Heart left ventricle (tissue), 16 donors: Measurements from ENCODE around the gene DHX38. TPM values are rescaled to one million over a fixed set of nuclear protein-coding genes. Genes with fewer than 3 reads are reported as not detected.

Source experiments
- ATAC-seq, 4 donors: fragments of 200-7000 bp; cut with Tn5 transposase; one replicate each; pipeline ENCODE4 v1.9.1; 2020 to 2022; ENCODE audit warnings: moderate library complexity in 4 of 4, mild to moderate bottlenecking in 3 of 4, moderate number of reproducible peaks in 1 of 4
- DNase-seq, 5 donors: peaks; one replicate each; pipeline ENCODE4 v3.0.0-alpha.2; 2020
- H3K27ac ChIP-seq, 12 donors: fragments of 200-600 bp; sonication (generic) in 4 of 12; one replicate each; pipeline versions ENCODE4 v1.5.0 to v1.8.0; 2016 to 2022; ENCODE audit warnings: mild to moderate bottlenecking in 2 of 12
- H3K27me3 ChIP-seq, 9 donors: fragments of 200-600 bp; sonication (generic) in 2 of 9; one replicate each; pipeline versions ENCODE4 v1.5.1 to v1.8.0; 2016 to 2022; ENCODE audit warnings: mild to moderate bottlenecking in 3 of 9
- H3K36me3 ChIP-seq, 9 donors: fragments of 200-600 bp; sonication (generic) in 2 of 9; one replicate each; pipeline versions ENCODE4 v1.5.0 to v1.8.0; 2018 to 2022; ENCODE audit warnings: mild to moderate bottlenecking in 2 of 9
- H3K4me1 ChIP-seq, 12 donors: fragments of 200-600 bp; sonication (generic) in 4 of 12; one replicate each; pipeline versions ENCODE4 v1.5.0 to v1.8.0; 2016 to 2022; ENCODE audit warnings: mild to moderate bottlenecking in 3 of 12
- H3K4me3 ChIP-seq, 12 donors: fragments of 200-600 bp; sonication (generic) in 4 of 12; one replicate each; pipeline versions ENCODE4 v1.5.0 to v1.8.0; 2017 to 2022; ENCODE audit warnings: mild to moderate bottlenecking in 9 of 12, moderate library complexity in 4 of 12
- H3K9me3 ChIP-seq, 12 donors: fragments of 200-600 bp; sonication (generic) in 4 of 12; one replicate each; pipeline versions ENCODE4 v1.5.0 to v1.8.0; 2016 to 2022; ENCODE audit warnings: mild to moderate bottlenecking in 1 of 12
- POLR2A ChIP-seq, 2 donors: fragments of 450-650 bp; IDR thresholded peaks; one replicate each; pipeline ENCODE4 v1.6.1; 2017; ENCODE audit warnings: antibody characterized with exemption in 2 of 2, mild to moderate bottlenecking in 2 of 2, moderate library complexity in 2 of 2
- WGBS, 4 donors: extraction: QIAGEN DNeasy Blood & Tissue Kit in 2 of 4; methylation state at CpG; one replicate each; pipeline versions ENCODE4 v1.1.5 to v1.1.7; 2013 to 2018; 5-methylcytosine and 5-hydroxymethylcytosine counted together
- intact Hi-C, 10 donors: fragments of 100-400 bp; cut with DNase I; formaldehyde crosslinking; loops; one replicate each; pipeline versions ENCODE4 v1.11.1 to v1.14.2; 2022
- polyA plus RNA-seq, 2 donors: library from polyadenylated mRNA; stranded (reverse); fragments of 200-250 nt; gene quantifications; one replicate each; pipeline ENCODE4 v1.2.3, GENCODE V29; 2013
- total RNA-seq, 9 donors: library from RNA; depleted of rRNA in 2 of 9; stranded (reverse); fragments of >200 nt in 2 of 9; fragmentation: NEBNext Ultra II Directional in 3 of 9; extraction: Animal tissue kit (Norgen Biotek cat#: 25700) in 3 of 9; gene quantifications; one replicate each; pipeline versions ENCODE4 v1.1.0 to v1.2.4, GENCODE V29; 2016 to 2023
- TF ChIP-seq, protein P1 (sequence below), 12 donors: fragments of 200-600 bp; sonication (generic) in 4 of 12; IDR thresholded peaks; one replicate each; pipeline versions ENCODE4 v1.5.0 to v1.8.0; 2018 to 2022; ENCODE audit warnings: antibody characterized with exemption in 12 of 12, mild to moderate bottlenecking in 5 of 12
- donor health status: ischemic (EF 13 %, LVEDD 7.1; RV severe dilation, severe dysfunction).
- donor health status: healthy with polysubstance abuse.
- donor health status: DM: no; HTN: yes; CAD: no.
- donor health status: DM: no; HTN: no; CAD: no.
- donor health status: ischemic (EF 25% LVEDD 6.9; RV normal size, moderate dysfunction).
- donor health status: ischemic (EF 25% LVEDD 5.7; RV mildly dilated, moderate dysfunction).
- donor health status: healthy.
- donor health status: DM: yes; HTN: yes; CAD: no.
- donor health status: ischemic (EF 35%, LVEDD 5.7; RV mildly dilated, moderate dysfunction).
- donor health status: nonischemic (EF 11% LVEDD 7.7; RV severe dilation, severe dysfunction).
- donor health status: DM: yes; HTN: yes; CAD: no.
- donor health status: PGD.
- donor health status: ischemic (EF 29% LVEDD 5.4; RV normal size, mild dysfunction).
- donor health status: nonischemic (EF 23%, LVEDD 6.1; RV moderate dilation, normal function).

DHX38 gene
- total and polyA plus RNA-seq, 11 donors = 30.6 to 66.5 (median 41.4) TPM

DNA sequence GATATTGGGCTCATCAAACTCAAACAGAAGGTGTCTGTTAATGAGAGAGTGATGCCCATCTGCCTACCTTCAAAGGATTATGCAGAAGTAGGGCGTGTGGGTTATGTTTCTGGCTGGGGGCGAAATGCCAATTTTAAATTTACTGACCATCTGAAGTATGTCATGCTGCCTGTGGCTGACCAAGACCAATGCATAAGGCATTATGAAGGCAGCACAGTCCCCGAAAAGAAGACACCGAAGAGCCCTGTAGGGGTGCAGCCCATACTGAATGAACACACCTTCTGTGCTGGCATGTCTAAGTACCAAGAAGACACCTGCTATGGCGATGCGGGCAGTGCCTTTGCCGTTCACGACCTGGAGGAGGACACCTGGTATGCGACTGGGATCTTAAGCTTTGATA is 33.2 kb upstream of the DHX38 start:
- no peak for DNase-seq
- intact Hi-C loops = loop anchor here in 1 of 10 donors (10.0 kb wide), 1 partner anchor 64 kb away; no protein-coding TSS in a partner anchor
- TF ChIP-seq, protein P1, sequence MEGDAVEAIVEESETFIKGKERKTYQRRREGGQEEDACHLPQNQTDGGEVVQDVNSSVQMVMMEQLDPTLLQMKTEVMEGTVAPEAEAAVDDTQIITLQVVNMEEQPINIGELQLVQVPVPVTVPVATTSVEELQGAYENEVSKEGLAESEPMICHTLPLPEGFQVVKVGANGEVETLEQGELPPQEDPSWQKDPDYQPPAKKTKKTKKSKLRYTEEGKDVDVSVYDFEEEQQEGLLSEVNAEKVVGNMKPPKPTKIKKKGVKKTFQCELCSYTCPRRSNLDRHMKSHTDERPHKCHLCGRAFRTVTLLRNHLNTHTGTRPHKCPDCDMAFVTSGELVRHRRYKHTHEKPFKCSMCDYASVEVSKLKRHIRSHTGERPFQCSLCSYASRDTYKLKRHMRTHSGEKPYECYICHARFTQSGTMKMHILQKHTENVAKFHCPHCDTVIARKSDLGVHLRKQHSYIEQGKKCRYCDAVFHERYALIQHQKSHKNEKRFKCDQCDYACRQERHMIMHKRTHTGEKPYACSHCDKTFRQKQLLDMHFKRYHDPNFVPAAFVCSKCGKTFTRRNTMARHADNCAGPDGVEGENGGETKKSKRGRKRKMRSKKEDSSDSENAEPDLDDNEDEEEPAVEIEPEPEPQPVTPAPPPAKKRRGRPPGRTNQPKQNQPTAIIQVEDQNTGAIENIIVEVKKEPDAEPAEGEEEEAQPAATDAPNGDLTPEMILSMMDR (IDR thresholded peaks at IDR 0.05) = no peak
- Histone ChIP-seq H3K9me3 (no peaks in the 10 kb centered on the region), H3K27me3 (no peaks in the 10 kb centered on the region), H3K4me3 (no peak overlapping the region), H3K36me3 (peaks cover 0 to 2% (median 0%) of the 10 kb centered on the region in 9 donors), H3K4me1 (no peaks in the 10 kb centered on the region), H3K27ac (no peak overlapping the region)
- no peak for ATAC-seq
- WGBS, 4 donors = 90 to 94% (median 94%) methylated on average over 9 of the region's 9 CpGs

- no peak for TF ChIP-seq POLR2A (IDR thresholded peaks at IDR 0.05)
- TF ChIP-seq, protein P1 (IDR thresholded peaks at IDR 0.05) = no peak
- WGBS, 4 donors = 90 to 100% (median 96%) methylated on average over 1 of the region's 1 CpG
- H3K27me3 ChIP-seq = no peaks in the 10 kb centered on the region
- intact Hi-C loops = loop anchor here in 1 of 10 donors (10.0 kb wide), 1 partner anchor 63 kb away; no protein-coding TSS in a partner anchor
- DNase-seq = no peak
- no peak overlapping the region for H3K27ac ChIP-seq
- H3K4me3 ChIP-seq = no peak overlapping the region
- H3K4me1 ChIP-seq = peaks cover 0 to 1% (median 0%) of the 10 kb centered on the region in 12 donors
- no peaks in the 10 kb centered on the region for H3K9me3 ChIP-seq
- no peak for ATAC-seq
- H3K36me3 ChIP-seq = peaks cover 0 to 2% (median 0%) of the 10 kb centered on the region in 9 donors
Observed at GRCh38 chr16:72061564-72061963, 32.1 kb upstream of the DHX38 start.

DNA sequence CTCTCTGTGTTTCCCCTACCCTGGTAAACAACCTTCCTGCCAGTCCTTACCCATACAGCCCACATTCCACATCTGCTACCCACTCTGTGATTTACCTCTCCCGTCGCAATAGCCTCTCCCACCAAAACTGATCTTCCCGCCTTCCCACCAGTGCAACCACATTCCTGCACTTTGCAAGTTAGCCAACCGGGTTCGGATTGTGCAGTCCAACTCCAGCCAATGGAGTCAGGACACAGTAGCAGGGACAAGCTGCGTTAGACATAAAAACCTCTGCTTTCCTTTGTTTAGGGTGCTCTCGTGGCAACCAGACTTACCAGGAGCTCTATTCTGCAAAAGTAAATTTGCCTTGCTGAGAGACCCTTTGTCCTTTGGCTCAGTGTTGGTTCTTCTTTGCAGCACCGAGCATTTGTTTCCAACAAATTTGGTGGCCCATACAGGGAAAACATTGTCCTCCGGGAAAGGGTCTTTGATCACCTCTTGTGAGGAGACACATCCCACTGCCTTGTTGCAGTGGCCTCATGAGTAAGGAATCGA is 29.2 kb upstream of the DHX38 start:
- Histone ChIP-seq H3K4me3 (no peak overlapping the region), H3K4me1 (peaks cover 0 to 5% (median 0%) of the 10 kb centered on the region in 12 donors), H3K9me3 (no peaks in the 10 kb centered on the region), H3K27ac (no peak overlapping the region), H3K27me3 (no peaks in the 10 kb centered on the region), H3K36me3 (peaks cover 0 to 2% (median 0%) of the 10 kb centered on the region in 9 donors)
- no peak for DNase-seq
- TF ChIP-seq POLR2A (IDR thresholded peaks at IDR 0.05) = no peak
- TF ChIP-seq, protein P1 (IDR thresholded peaks at IDR 0.05) = no peak
- no peak for ATAC-seq
- WGBS, 4 donors = 88 to 93% (median 91%) methylated on average over 10 of the region's 10 CpGs
- intact Hi-C loops = loop anchor here in 1 of 10 donors (10.0 kb wide), 1 partner anchor 60 kb away; no protein-coding TSS in a partner anchor

- 3 to 9% (median 5%) methylated on average over 1 of the region's 1 CpG for WGBS, 4 donors
- Histone ChIP-seq H3K9me3 (no peaks in the 10 kb centered on the region), H3K4me1 (peaks cover 0 to 6% (median 0%) of the 10 kb centered on the region in 12 donors), H3K27ac (no peak overlapping the region), H3K27me3 (no peaks in the 10 kb centered on the region), H3K36me3 (peaks cover 0 to under 1% (median 0%) of the 10 kb centered on the region in 9 donors), H3K4me3 (no peak overlapping the region)
- ATAC-seq = peak; percentile 44 to 70 (median 58)
- intact Hi-C loops = loop anchor here in 8 of 10 donors (1.0 to 10.0 kb wide), 4 partner anchors 32 to 58 kb away; no protein-coding TSS in a partner anchor
- TF ChIP-seq, protein P1 (IDR thresholded peaks at IDR 0.05) = peak; percentile 38 to 67 (median 54)
- TF ChIP-seq POLR2A (IDR thresholded peaks at IDR 0.05) = no peak
- DNase-seq = no peak
Observed at GRCh38 chr16:72066747-72067146, 26.9 kb upstream of the DHX38 start.
